Measurements from ENCODE around the gene CREM.

DNA sequence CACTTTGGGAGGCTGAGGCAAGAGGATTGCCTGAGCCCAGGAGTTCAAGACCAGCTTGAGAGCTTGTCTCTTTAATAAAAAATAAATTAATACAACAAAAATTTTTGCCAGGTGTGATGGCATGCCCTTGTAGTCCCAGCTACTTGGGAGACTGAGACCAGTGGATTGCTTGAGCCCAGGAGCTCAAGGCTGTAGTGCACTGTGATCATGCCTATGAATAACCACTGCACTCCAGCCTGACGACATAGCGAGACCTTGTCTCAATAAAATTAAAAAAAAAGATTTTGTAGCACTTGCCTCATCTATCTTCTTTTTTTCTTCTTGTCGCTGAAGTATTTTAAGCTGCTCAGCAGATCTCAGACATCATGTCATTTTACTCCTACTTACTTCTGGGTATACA lies 26.3 kb downstream of the CREM start:
- TF ChIP-seq, protein P1, sequence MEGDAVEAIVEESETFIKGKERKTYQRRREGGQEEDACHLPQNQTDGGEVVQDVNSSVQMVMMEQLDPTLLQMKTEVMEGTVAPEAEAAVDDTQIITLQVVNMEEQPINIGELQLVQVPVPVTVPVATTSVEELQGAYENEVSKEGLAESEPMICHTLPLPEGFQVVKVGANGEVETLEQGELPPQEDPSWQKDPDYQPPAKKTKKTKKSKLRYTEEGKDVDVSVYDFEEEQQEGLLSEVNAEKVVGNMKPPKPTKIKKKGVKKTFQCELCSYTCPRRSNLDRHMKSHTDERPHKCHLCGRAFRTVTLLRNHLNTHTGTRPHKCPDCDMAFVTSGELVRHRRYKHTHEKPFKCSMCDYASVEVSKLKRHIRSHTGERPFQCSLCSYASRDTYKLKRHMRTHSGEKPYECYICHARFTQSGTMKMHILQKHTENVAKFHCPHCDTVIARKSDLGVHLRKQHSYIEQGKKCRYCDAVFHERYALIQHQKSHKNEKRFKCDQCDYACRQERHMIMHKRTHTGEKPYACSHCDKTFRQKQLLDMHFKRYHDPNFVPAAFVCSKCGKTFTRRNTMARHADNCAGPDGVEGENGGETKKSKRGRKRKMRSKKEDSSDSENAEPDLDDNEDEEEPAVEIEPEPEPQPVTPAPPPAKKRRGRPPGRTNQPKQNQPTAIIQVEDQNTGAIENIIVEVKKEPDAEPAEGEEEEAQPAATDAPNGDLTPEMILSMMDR (IDR thresholded peaks at IDR 0.05; ENCODE audit: insufficient read depth, low read length, poor library complexity, severe bottlenecking) = no peak
- no peak for TF ChIP-seq EZH2phosphoT487 (conservative IDR thresholded peaks at IDR 0.05; ENCODE audit: low read length)
